Neural cell (in vitro differentiated cells): ENCODE measurements around the gene RUNX1. TPM values are rescaled to one million over a fixed set of nuclear protein-coding genes. Genes with fewer than 3 reads are reported as not detected.
"Not testable (repeated sequence)": the region's sequence is repeated elsewhere in the genome, so short reads cannot be mapped to it uniquely, and the experiment has no call there.

Source experiments
- H2AFZ ChIP-seq: fragments of 200-600, 300-800 bp; sonication (generic), shearing (Covaris generic); 2 replicates; pipeline ENCODE4 v1.6.0; 2014; ENCODE audit warnings: low read depth, mild to moderate bottlenecking, antibody characterized with exemption, low read length, moderate library complexity
- H3F3A ChIP-seq: fragments of 200-600 bp; shearing (Covaris generic); 2 replicates; pipeline ENCODE4 v1.6.1; 2016; ENCODE audit warnings: mild to moderate bottlenecking, moderate library complexity, mixed read lengths, antibody characterized with exemption, low read length; ENCODE audit not compliant: insufficient read depth, poor library complexity, severe bottlenecking
- H3K27ac ChIP-seq: fragments of 200-600, 300-800 bp; sonication (generic), shearing (Covaris generic); 2 replicates; pipeline ENCODE4 v1.5.1; 2014; ENCODE audit warnings: mild to moderate bottlenecking, low read length, moderate library complexity
- H3K27me3 ChIP-seq: fragments of 300-800, 200-600 bp; sonication (generic), shearing (Covaris generic); 2 replicates; pipeline ENCODE4 v1.6.0; 2014; ENCODE audit warnings: mild to moderate bottlenecking, low read depth, low read length, moderate library complexity; ENCODE audit not compliant: insufficient read depth
- H3K36me3 ChIP-seq: fragments of 300-800, 200-600 bp; sonication (generic), shearing (Covaris generic); 2 replicates; pipeline ENCODE4 v1.5.1; 2014; ENCODE audit warnings: mild to moderate bottlenecking, antibody characterized with exemption, low read length, moderate library complexity; ENCODE audit not compliant: insufficient read depth
- H3K4me2 ChIP-seq: fragments of 300-800, 200-600 bp; sonication (generic), shearing (Covaris generic); 2 replicates; pipeline ENCODE4 v1.6.0; 2014; ENCODE audit warnings: mild to moderate bottlenecking, low read length
- H3K4me3 ChIP-seq: fragments of 300-800, 200-600 bp; sonication (generic), shearing (Covaris generic); 2 replicates; pipeline ENCODE4 v1.5.1; 2014; ENCODE audit warnings: mild to moderate bottlenecking, low read length, moderate library complexity
- H3K79me2 ChIP-seq: fragments of 200-600 bp; shearing (Covaris generic); replicated peaks from 2 replicates; pipeline ENCODE4 v1.6.0; 2014; ENCODE audit warnings: mild to moderate bottlenecking, low read length, moderate library complexity; ENCODE audit not compliant: insufficient read depth
- H3K9ac ChIP-seq: fragments of 300-800, 200-600 bp; sonication (generic), shearing (Covaris generic); 2 replicates; pipeline ENCODE4 v1.6.1; 2016; ENCODE audit warnings: mild to moderate bottlenecking, low read length, mixed read lengths
- H3K9me2 ChIP-seq: fragments of 200-600 bp; shearing (Covaris generic); 2 replicates; pipeline ENCODE4 v1.6.1; 2016; ENCODE audit warnings: mild to moderate bottlenecking, low read length, mixed read lengths; ENCODE audit not compliant: insufficient read depth
- H3K9me3 ChIP-seq: fragments of 200-600, 300-800 bp; sonication (generic), shearing (Covaris generic); 2 replicates; pipeline ENCODE4 v1.6.1; 2016; ENCODE audit warnings: mild to moderate bottlenecking, mixed run types, low read length, moderate library complexity, mixed read lengths
- H4K20me1 ChIP-seq: fragments of 200-600 bp; shearing (Covaris generic); 2 replicates; pipeline ENCODE4 v1.6.1; 2016; ENCODE audit warnings: mild to moderate bottlenecking, mixed run types; ENCODE audit not compliant: insufficient read depth
- CTCF ChIP-seq: fragments of 450-650 bp; IDR thresholded peaks from 2 replicates; pipeline ENCODE4 v1.5.1; 2014; ENCODE audit warnings: antibody characterized with exemption, mild to moderate bottlenecking, moderate library complexity; ENCODE audit not compliant: poor library complexity, severe bottlenecking
- EP300 ChIP-seq: fragments of 450-650 bp; conservative IDR thresholded peaks from 2 replicates; pipeline ENCODE4 v1.6.1; 2014; ENCODE audit warnings: antibody characterized with exemption, mild to moderate bottlenecking, moderate library complexity; ENCODE audit not compliant: poor library complexity, severe bottlenecking
- EZH2 ChIP-seq: fragments of 200-600, 300-800 bp; shearing (Covaris generic), sonication (generic); IDR thresholded peaks from 2 replicates; pipeline ENCODE4 v1.6.1; 2014; ENCODE audit warnings: antibody characterized with exemption, low read length, borderline replicate concordance, mild to moderate bottlenecking; ENCODE audit not compliant: insufficient read depth, poor library complexity, severe bottlenecking
- MXI1 ChIP-seq: fragments of 450-650 bp; conservative IDR thresholded peaks from 2 replicates; pipeline ENCODE4 v1.6.1; 2014; ENCODE audit warnings: antibody characterized with exemption, mild to moderate bottlenecking; ENCODE audit not compliant: poor library complexity, severe bottlenecking
- POLR2AphosphoS5 ChIP-seq: IDR thresholded peaks from 2 replicates; pipeline ENCODE4 v1.6.1; 2012
- RAD21 ChIP-seq: fragments of 450-650 bp; conservative IDR thresholded peaks from 2 replicates; pipeline ENCODE4 v1.6.1; 2014; ENCODE audit warnings: antibody characterized with exemption, mild to moderate bottlenecking, moderate library complexity
- REST ChIP-seq: IDR thresholded peaks from 2 replicates; pipeline ENCODE4 v1.6.1; 2012; ENCODE audit warnings: borderline replicate concordance
- SMC3 ChIP-seq: fragments of 450-650 bp; conservative IDR thresholded peaks from 2 replicates; pipeline ENCODE4 v1.6.1; 2014; ENCODE audit warnings: antibody characterized with exemption, mild to moderate bottlenecking, moderate library complexity; ENCODE audit not compliant: poor library complexity
- TAF1 ChIP-seq: IDR thresholded peaks from 2 replicates; pipeline ENCODE4 v1.6.1; 2012; ENCODE audit warnings: low read depth
- polyA plus RNA-seq: library from polyadenylated mRNA; depleted of rRNA; stranded (reverse); fragments of >200 nt; gene quantifications from 2 replicates; pipeline ENCODE4 v1.2.3, GENCODE V29; 2014

The RUNX1 gene
- polyA plus RNA-seq, 1 donor from 2014 or later: not detected

- no peak overlapping the region for H3K4me3 ChIP-seq
- H3K9me3 ChIP-seq: no peaks in the 10 kb centered on the region
- no peaks in the 10 kb centered on the region for H3K79me2 ChIP-seq
- no peaks in the 10 kb centered on the region for H3F3A ChIP-seq
- no peaks in the 10 kb centered on the region for H4K20me1 ChIP-seq
- no peaks in the 10 kb centered on the region for H3K27me3 ChIP-seq
- H3K9me2 ChIP-seq: no peaks in the 10 kb centered on the region
- no peaks in the 10 kb centered on the region for H3K36me3 ChIP-seq
- no peak overlapping the region for H3K27ac ChIP-seq
- no peak overlapping the region for H3K9ac ChIP-seq
- no peak overlapping the region for H2AFZ ChIP-seq
- TF ChIP-seq CTCF (no peak), REST (no peak), TAF1 (no peak), RAD21 (no peak), POLR2AphosphoS5 (no peak), SMC3 (no peak), EZH2 (no peak), EP300 (no peak), MXI1 (no peak)
- no peak overlapping the region for H3K4me2 ChIP-seq
Measured at GRCh38 chr21:34994766-34995631, 54.1 kb downstream of the RUNX1 start.

GRCh38 chr21:34993521-34993921 is 55.6 kb downstream of the RUNX1 start:
- not testable (repeated sequence) for H3K79me2 ChIP-seq, H3F3A ChIP-seq, H3K27me3 ChIP-seq, H3K36me3 ChIP-seq, H3K4me3 ChIP-seq, H2AFZ ChIP-seq, H3K9ac ChIP-seq, H4K20me1 ChIP-seq, H3K9me3 ChIP-seq, H3K9me2 ChIP-seq, H3K27ac ChIP-seq, H3K4me2 ChIP-seq
